Mammary epithelial cell (primary cell): ENCODE results near the gene PRLH.
"Not testable (repeated sequence)": the region's sequence is repeated elsewhere in the genome, so short reads cannot be mapped to it uniquely, and the experiment has no call there.

ENCODE experiments used
- EZH2 ChIP-seq: IDR thresholded peaks from 2 replicates; pipeline ENCODE4 v1.6.1; 2012; ENCODE audit warnings: low read length, inconsistent platforms, borderline replicate concordance
- TF ChIP-seq, protein P1 (sequence below), 2 donors: IDR thresholded peaks in 1 of 2; conservative IDR thresholded peaks in 1 of 2; 2 replicates each; pipeline ENCODE4 v1.5.1; 2011 to 2012; ENCODE audit warnings: inconsistent platforms in 2 of 2, low read length in 2 of 2, mild to moderate bottlenecking in 2 of 2, control low read depth in 1 of 2, low read depth in 1 of 2; ENCODE audit not compliant: insufficient read depth in 1 of 2; ENCODE audit errors: extremely low read depth in 1 of 2

DNA sequence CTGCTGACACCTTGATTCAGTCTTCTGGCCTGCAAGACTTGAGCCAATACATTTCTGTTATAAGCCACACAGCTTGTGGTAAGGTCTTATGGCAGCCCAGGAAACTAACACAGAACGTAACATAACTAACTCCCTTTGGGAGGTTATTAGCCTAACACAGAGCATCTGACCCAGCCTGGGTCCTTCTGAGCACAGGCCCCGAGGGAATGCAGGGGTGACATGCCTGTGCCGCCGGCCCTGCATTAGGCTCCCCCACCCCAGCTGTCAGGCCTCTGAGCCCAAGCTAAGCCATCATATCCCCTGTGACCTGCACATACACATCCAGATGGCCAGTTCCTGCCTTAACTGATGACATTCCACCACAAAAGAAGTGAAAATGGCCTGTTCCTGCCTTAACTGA lies 40.1 kb downstream of the PRLH start:
- TF ChIP-seq, protein P1, sequence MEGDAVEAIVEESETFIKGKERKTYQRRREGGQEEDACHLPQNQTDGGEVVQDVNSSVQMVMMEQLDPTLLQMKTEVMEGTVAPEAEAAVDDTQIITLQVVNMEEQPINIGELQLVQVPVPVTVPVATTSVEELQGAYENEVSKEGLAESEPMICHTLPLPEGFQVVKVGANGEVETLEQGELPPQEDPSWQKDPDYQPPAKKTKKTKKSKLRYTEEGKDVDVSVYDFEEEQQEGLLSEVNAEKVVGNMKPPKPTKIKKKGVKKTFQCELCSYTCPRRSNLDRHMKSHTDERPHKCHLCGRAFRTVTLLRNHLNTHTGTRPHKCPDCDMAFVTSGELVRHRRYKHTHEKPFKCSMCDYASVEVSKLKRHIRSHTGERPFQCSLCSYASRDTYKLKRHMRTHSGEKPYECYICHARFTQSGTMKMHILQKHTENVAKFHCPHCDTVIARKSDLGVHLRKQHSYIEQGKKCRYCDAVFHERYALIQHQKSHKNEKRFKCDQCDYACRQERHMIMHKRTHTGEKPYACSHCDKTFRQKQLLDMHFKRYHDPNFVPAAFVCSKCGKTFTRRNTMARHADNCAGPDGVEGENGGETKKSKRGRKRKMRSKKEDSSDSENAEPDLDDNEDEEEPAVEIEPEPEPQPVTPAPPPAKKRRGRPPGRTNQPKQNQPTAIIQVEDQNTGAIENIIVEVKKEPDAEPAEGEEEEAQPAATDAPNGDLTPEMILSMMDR (conservative IDR thresholded peaks at IDR 0.05 in 1 of 2, IDR thresholded peaks at IDR 0.05 in 1 of 2; ENCODE audit: extremely low read depth in 1 of 2, insufficient read depth in 1 of 2, low read depth in 1 of 2, low read length in 2 of 2), result not testable (repeated sequence)
- TF ChIP-seq EZH2, result not testable (repeated sequence)
